Fibroblast of villous mesenchyme (primary cell): ENCODE measurements around the gene DNASE1L1. TPM values are rescaled to one million over a fixed set of nuclear protein-coding genes. Genes with fewer than 3 reads are reported as not detected.

Experiments
- DNase-seq: peaks from one replicate; pipeline ENCODE4 v3.0.0-alpha.2; 2010; ENCODE audit warnings: low read depth
- H3K4me3 ChIP-seq: 2 replicates; pipeline ENCODE4 v1.5.1; 2011; ENCODE audit warnings: low read depth, mild to moderate bottlenecking, low read length
- CTCF ChIP-seq: IDR thresholded peaks from 2 replicates; pipeline ENCODE4 v1.5.1; 2012; ENCODE audit warnings: low read depth, mild to moderate bottlenecking, low read length; ENCODE audit not compliant: insufficient read depth
- total RNA-seq: library from RNA; depleted of rRNA; stranded (reverse); fragments of >200 nt; gene quantifications from 2 replicates; pipeline ENCODE4 v1.2.3, GENCODE V29; 2012

The DNASE1L1 gene
- total RNA-seq, 1 donor: 53.5 TPM

GRCh38 chrX:154363706-154364439 is 45.2 kb downstream of the DNASE1L1 start:
- no peak overlapping the region for H3K4me3 ChIP-seq
- no peak for DNase-seq
- no peak for TF ChIP-seq CTCF

- no peak for DNase-seq
- no peak for TF ChIP-seq CTCF
- no peak overlapping the region for H3K4me3 ChIP-seq
Measured at GRCh38 chrX:154362085-154362742, 46.8 kb downstream of the DNASE1L1 start.

GRCh38 chrX:154360155-154360713 is 48.8 kb downstream of the DNASE1L1 start:
- TF ChIP-seq CTCF: no peak
- no peak for DNase-seq
- no peak overlapping the region for H3K4me3 ChIP-seq

GRCh38 chrX:154359362-154360154 is 49.5 kb downstream of the DNASE1L1 start:
- no peak for DNase-seq
- no peak for TF ChIP-seq CTCF
- no peak overlapping the region for H3K4me3 ChIP-seq

- no peak overlapping the region for H3K4me3 ChIP-seq
- no peak for TF ChIP-seq CTCF
- DNase-seq: no peak
Measured at GRCh38 chrX:154358829-154359228, 50.2 kb downstream of the DNASE1L1 start.

- no peak overlapping the region for H3K4me3 ChIP-seq
- TF ChIP-seq CTCF: no peak
- DNase-seq: no peak
Measured at GRCh38 chrX:154358011-154358410, 51.0 kb downstream of the DNASE1L1 start.
